ACC112 (cell line): Measurements from ENCODE around the gene FFAR4.
A peak's percentile ranks its signal among the peaks of the same experiment; 100 is the strongest.

Experiments
- H2AFZ ChIP-seq: fragments of 200-600 bp; sonication (generic); one replicate; pipeline ENCODE4 v1.6.0; 2017; ENCODE audit warnings: antibody characterized with exemption, low read length; ENCODE audit not compliant: unreplicated experiment
- H3K27ac ChIP-seq: fragments of 200-600 bp; sonication (generic); 2 replicates; pipeline ENCODE4 v1.5.1; 2014; ENCODE audit warnings: low read depth, mild to moderate bottlenecking, antibody characterized with exemption, low read length, moderate library complexity
- H3K27me3 ChIP-seq: fragments of 200-600 bp; sonication (generic); 2 replicates; pipeline ENCODE4 v1.6.1; 2014; ENCODE audit warnings: mild to moderate bottlenecking, antibody characterized with exemption, low read length, moderate library complexity, mixed read lengths; ENCODE audit not compliant: insufficient read depth
- H3K36me3 ChIP-seq: fragments of 200-600 bp; sonication (generic); 2 replicates; pipeline ENCODE4 v1.6.1; 2016; ENCODE audit warnings: mild to moderate bottlenecking, antibody characterized with exemption, low read length, moderate library complexity, mixed read lengths; ENCODE audit not compliant: insufficient read depth
- H3K4me1 ChIP-seq: fragments of 200-600 bp; sonication (generic); one replicate; pipeline ENCODE4 v1.6.1; 2016; ENCODE audit warnings: low read length, mixed read lengths; ENCODE audit not compliant: insufficient read depth, unreplicated experiment, control insufficient read depth
- H3K4me3 ChIP-seq: fragments of 200-600 bp; sonication (generic); 2 replicates; pipeline ENCODE4 v1.5.1; 2014; ENCODE audit warnings: mild to moderate bottlenecking, low read depth, low read length
- H3K79me2 ChIP-seq: fragments of 200-600 bp; sonication (generic); one replicate; pipeline ENCODE4 v1.6.0; 2016; ENCODE audit warnings: low read length; ENCODE audit not compliant: control insufficient read depth, unreplicated experiment, insufficient read depth

FFAR4 gene

GRCh38 chr10:93599778-93600177, 33.3 kb downstream of the FFAR4 start:
- Histone ChIP-seq H3K4me1 (peaks cover 31% of the 10 kb centered on the region), H3K36me3 (no peaks in the 10 kb centered on the region), H3K79me2 (no peaks in the 10 kb centered on the region), H3K27ac (no peak overlapping the region), H3K4me3 (no peak overlapping the region), H2AFZ (no peak overlapping the region), H3K27me3 (peaks cover 10% of the 10 kb centered on the region; the same call in 1 of the 2 replicates)

GRCh38 chr10:93600446-93601145, 34.1 kb downstream of the FFAR4 start:
- Histone ChIP-seq H3K27me3 (peaks cover 10% of the 10 kb centered on the region; the same call in 1 of the 2 replicates), H3K27ac (no peak overlapping the region), H2AFZ (no peak overlapping the region), H3K79me2 (no peaks in the 10 kb centered on the region), H3K36me3 (no peaks in the 10 kb centered on the region), H3K4me1 (peaks cover 31% of the 10 kb centered on the region), H3K4me3 (peak overlapping the region; percentile 80)

GRCh38 chr10:93601146-93601773, 34.8 kb downstream of the FFAR4 start, which contains the start of gene RBP4:
Gene RBP4, minus strand, starts transcription at chr10:93601235. Its CDS starts 207 bp downstream, at chr10:93601028.
- peak within 1 kb of the TSS; percentile 89 for H2AFZ ChIP-seq

GRCh38 chr10:93601774-93602162, 35.3 kb downstream of the FFAR4 start:
- peak overlapping the region; percentile 80 for H3K4me3 ChIP-seq
- H3K27me3 ChIP-seq, result peaks cover 10% of the 10 kb centered on the region; the same call in 1 of the 2 replicates
- H3K79me2 ChIP-seq, result no peaks in the 10 kb centered on the region
- H2AFZ ChIP-seq, result peak overlapping the region; percentile 89
- peaks cover 31% of the 10 kb centered on the region for H3K4me1 ChIP-seq
- no peak overlapping the region for H3K27ac ChIP-seq
- no peaks in the 10 kb centered on the region for H3K36me3 ChIP-seq

More at GRCh38 chr10:93601146-93601773, 34.8 kb downstream of the FFAR4 start, which contains the start of gene RBP4:
- Histone ChIP-seq H3K36me3 (no peaks in the 10 kb centered on the region), H3K4me3 (peak within 1 kb of the TSS; percentile 80), H3K27me3 (peaks cover 10% of the 10 kb centered on the region; the same call in 1 of the 2 replicates), H3K27ac (no peak within 1 kb of the TSS), H3K4me1 (peaks cover 31% of the 10 kb centered on the region), H3K79me2 (no peaks in the 10 kb centered on the region)

- Histone ChIP-seq H3K79me2 (no peaks in the 10 kb centered on the region), H2AFZ (no peak overlapping the region), H3K36me3 (no peaks in the 10 kb centered on the region), H3K4me3 (0 out of 2 replicates have a peak overlapping the region, but pooled peaks have one; percentile 20), H3K4me1 (peaks cover 31% of the 10 kb centered on the region), H3K27me3 (peaks cover 10% of the 10 kb centered on the region; the same call in 1 of the 2 replicates), H3K27ac (no peak overlapping the region)
Observed at GRCh38 chr10:93603023-93603422, 36.6 kb downstream of the FFAR4 start.

GRCh38 chr10:93604146-93604545, 37.7 kb downstream of the FFAR4 start:
- H3K27me3 ChIP-seq, result peaks cover 10% of the 10 kb centered on the region; the same call in 1 of the 2 replicates
- no peak overlapping the region for H3K27ac ChIP-seq
- no peaks in the 10 kb centered on the region for H3K79me2 ChIP-seq
- no peak overlapping the region for H3K4me3 ChIP-seq
- H2AFZ ChIP-seq, result no peak overlapping the region
- peaks cover 31% of the 10 kb centered on the region for H3K4me1 ChIP-seq
- H3K36me3 ChIP-seq, result no peaks in the 10 kb centered on the region

GRCh38 chr10:93608421-93608820, 42.0 kb downstream of the FFAR4 start:
- no peak overlapping the region for H3K27ac ChIP-seq
- no peak overlapping the region for H2AFZ ChIP-seq
- H3K79me2 ChIP-seq, result no peaks in the 10 kb centered on the region
- peaks cover 4% of the 10 kb centered on the region; the same call in 1 of the 2 replicates for H3K27me3 ChIP-seq
- H3K36me3 ChIP-seq, result no peaks in the 10 kb centered on the region
- no peak overlapping the region for H3K4me3 ChIP-seq
- peaks cover 11% of the 10 kb centered on the region for H3K4me1 ChIP-seq

GRCh38 chr10:93612311-93612710, 45.8 kb downstream of the FFAR4 start, which contains the start of gene PDE6C:
Gene PDE6C, plus strand, starts transcription at chr10:93612537. Its CDS starts 189 bp downstream, at chr10:93612726.
- Histone ChIP-seq H3K36me3 (no peaks in the 10 kb centered on the region), H2AFZ (no peak within 1 kb of the TSS), H3K4me3 (no peak within 1 kb of the TSS), H3K27ac (no peak within 1 kb of the TSS), H3K27me3 (peaks cover 10% of the 10 kb centered on the region), H3K79me2 (no peaks in the 10 kb centered on the region), H3K4me1 (no peaks in the 10 kb centered on the region)

- no peak overlapping the region for H3K27ac ChIP-seq
- no peaks in the 10 kb centered on the region for H3K4me1 ChIP-seq
- H3K79me2 ChIP-seq, result no peaks in the 10 kb centered on the region
Observed at GRCh38 chr10:93613126-93613525, 46.7 kb downstream of the FFAR4 start.

GRCh38 chr10:93614101-93614825, 47.8 kb downstream of the FFAR4 start:
- Histone ChIP-seq H3K79me2 (no peaks in the 10 kb centered on the region), H3K36me3 (no peaks in the 10 kb centered on the region), H3K4me1 (no peaks in the 10 kb centered on the region), H2AFZ (no peak overlapping the region), H3K4me3 (no peak overlapping the region), H3K27ac (no peak overlapping the region), H3K27me3 (peaks cover 21% of the 10 kb centered on the region)

More at GRCh38 chr10:93613126-93613525, 46.7 kb downstream of the FFAR4 start:
- Histone ChIP-seq H3K4me3 (no peak overlapping the region), H3K27me3 (peaks cover 10% of the 10 kb centered on the region), H2AFZ (no peak overlapping the region), H3K36me3 (no peaks in the 10 kb centered on the region)
